ENCODE data around the gene HTRA1. TPM values are rescaled to one million over a fixed set of nuclear protein-coding genes. Genes with fewer than 3 reads are reported as not detected.

Gene HTRA1
- total and polyA plus RNA-seq, 2 donors, result 83.9 to 145 TPM

- Histone ChIP-seq H3K36me3 (ENCODE audit: insufficient read depth) (no peaks in the 10 kb centered on the region), H3K27ac (ENCODE audit: low read depth) (no peak overlapping the region), H3K4me1 (ENCODE audit: insufficient read depth) (no peaks in the 10 kb centered on the region), H3K4me3 (ENCODE audit: low read depth, low read length) (no peak overlapping the region)
- no peak for DNase-seq (ENCODE audit: extremely low spot score)
- 84% methylated on average over 5 of the region's 5 CpGs for WGBS
These were observed 97.1 kb downstream of the HTRA1 start for GRCh38 chr10:122558452-122558851.

GRCh38 chr10:122559228-122559627 is 97.9 kb downstream of the HTRA1 start:
- DNase-seq (ENCODE audit: extremely low spot score), result no peak
- H3K36me3 ChIP-seq (ENCODE audit: insufficient read depth), result no peaks in the 10 kb centered on the region
- WGBS, result 65% methylated on average over 2 of the region's 2 CpGs
- H3K27ac ChIP-seq (ENCODE audit: low read depth), result no peak overlapping the region
- H3K4me3 ChIP-seq (ENCODE audit: low read depth, low read length), result no peak overlapping the region
- H3K4me1 ChIP-seq (ENCODE audit: insufficient read depth), result no peaks in the 10 kb centered on the region

- Histone ChIP-seq H3K4me1 (ENCODE audit: insufficient read depth) (no peaks in the 10 kb centered on the region), H3K27ac (ENCODE audit: low read depth) (no peak within 1 kb of the TSS), H3K36me3 (ENCODE audit: insufficient read depth) (no peaks in the 10 kb centered on the region), H3K4me3 (ENCODE audit: low read depth, low read length) (no peak within 1 kb of the TSS)
- no peak for DNase-seq (ENCODE audit: extremely low spot score)
- WGBS, result 46% methylated on average over 4 of the region's 4 CpGs
These were observed 99.0 kb downstream of the HTRA1 start, which contains the start of gene DMBT1 for GRCh38 chr10:122560279-122560804. Gene DMBT1 (plus strand): TSS chr10:122560754. CDS start chr10:122560771, 17 bp downstream.

GRCh38 chr10:122561212-122561611 is 99.9 kb downstream of the HTRA1 start:
- WGBS, result 58% methylated on average over 6 of the region's 6 CpGs
- no peak overlapping the region for H3K4me3 ChIP-seq (ENCODE audit: low read depth, low read length)
- DNase-seq (ENCODE audit: extremely low spot score), result no peak
- H3K27ac ChIP-seq (ENCODE audit: low read depth), result no peak overlapping the region
- H3K4me1 ChIP-seq (ENCODE audit: insufficient read depth), result no peaks in the 10 kb centered on the region
- H3K36me3 ChIP-seq (ENCODE audit: insufficient read depth), result no peaks in the 10 kb centered on the region

GRCh38 chr10:122561792-122562191 is 100.4 kb downstream of the HTRA1 start:
- Histone ChIP-seq H3K36me3 (ENCODE audit: insufficient read depth) (no peaks in the 10 kb centered on the region), H3K4me3 (ENCODE audit: low read depth, low read length) (no peak overlapping the region), H3K27ac (ENCODE audit: low read depth) (no peak overlapping the region), H3K4me1 (ENCODE audit: insufficient read depth) (no peaks in the 10 kb centered on the region)
- no peak for DNase-seq (ENCODE audit: extremely low spot score)

Small RNAs within 50 kb of the gene (small RNA-seq; reads per million reads assigned to genes)
- gene MIR3941, result not detected

Other genes starting within 250 kb of the HTRA1 start
- 2.6 TPM for gene BTBD16, start 190.3 kb upstream of the HTRA1 start, total RNA-seq
- 10.2 TPM for gene BTBD16, start 190.3 kb upstream of the HTRA1 start, polyA plus RNA-seq
- gene PLEKHA1, start 86.8 kb upstream of the HTRA1 start, total RNA-seq, result 59.5 TPM
- gene PLEKHA1, start 86.8 kb upstream of the HTRA1 start, polyA plus RNA-seq, result 20.9 TPM
- gene ARMS2, start 6.9 kb upstream of the HTRA1 start, total RNA-seq, result not detected
- not detected for gene ARMS2, start 6.9 kb upstream of the HTRA1 start, polyA plus RNA-seq
- 0.48 TPM for gene DMBT1, start 99.2 kb downstream of the HTRA1 start, total RNA-seq
- gene DMBT1, start 99.2 kb downstream of the HTRA1 start, polyA plus RNA-seq, result 4.8 TPM
- gene C10orf120, start 238.3 kb downstream of the HTRA1 start, total RNA-seq, result not detected
- gene C10orf120, start 238.3 kb downstream of the HTRA1 start, polyA plus RNA-seq, result not detected